Measurements from ENCODE around the gene CACNA1I. TPM values are rescaled to one million over a fixed set of nuclear protein-coding genes. Genes with fewer than 3 reads are reported as not detected.

Gene CACNA1I
- 3.9 and 4.0 TPM in 2 replicates for total RNA-seq

DNA sequence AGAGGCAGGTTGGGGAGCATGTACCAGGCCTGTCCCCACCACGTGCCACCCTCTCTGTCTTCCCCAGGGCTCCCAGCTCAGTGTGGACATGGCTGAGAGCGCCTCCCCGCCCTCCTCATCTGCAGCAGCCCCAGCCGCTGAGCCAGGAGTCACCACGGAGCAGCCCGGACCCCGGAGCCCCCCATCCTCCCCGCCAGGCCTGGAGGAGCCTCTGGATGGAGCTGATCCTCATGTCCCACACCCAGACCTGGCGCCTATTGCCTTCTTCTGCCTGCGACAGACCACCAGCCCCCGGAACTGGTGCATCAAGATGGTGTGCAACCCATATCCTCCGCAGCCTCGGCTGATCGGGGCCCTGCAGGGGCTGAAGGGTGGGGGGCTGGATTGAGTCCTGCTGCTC is at the start of gene CACNA1I:
Gene CACNA1I (plus strand): TSS at position 89 of the 400 bp plus-strand sequence. CDS start 0 bp downstream, at position 89.
- intact Hi-C loops (cut with micrococcal nuclease) = no loop called here

DNA sequence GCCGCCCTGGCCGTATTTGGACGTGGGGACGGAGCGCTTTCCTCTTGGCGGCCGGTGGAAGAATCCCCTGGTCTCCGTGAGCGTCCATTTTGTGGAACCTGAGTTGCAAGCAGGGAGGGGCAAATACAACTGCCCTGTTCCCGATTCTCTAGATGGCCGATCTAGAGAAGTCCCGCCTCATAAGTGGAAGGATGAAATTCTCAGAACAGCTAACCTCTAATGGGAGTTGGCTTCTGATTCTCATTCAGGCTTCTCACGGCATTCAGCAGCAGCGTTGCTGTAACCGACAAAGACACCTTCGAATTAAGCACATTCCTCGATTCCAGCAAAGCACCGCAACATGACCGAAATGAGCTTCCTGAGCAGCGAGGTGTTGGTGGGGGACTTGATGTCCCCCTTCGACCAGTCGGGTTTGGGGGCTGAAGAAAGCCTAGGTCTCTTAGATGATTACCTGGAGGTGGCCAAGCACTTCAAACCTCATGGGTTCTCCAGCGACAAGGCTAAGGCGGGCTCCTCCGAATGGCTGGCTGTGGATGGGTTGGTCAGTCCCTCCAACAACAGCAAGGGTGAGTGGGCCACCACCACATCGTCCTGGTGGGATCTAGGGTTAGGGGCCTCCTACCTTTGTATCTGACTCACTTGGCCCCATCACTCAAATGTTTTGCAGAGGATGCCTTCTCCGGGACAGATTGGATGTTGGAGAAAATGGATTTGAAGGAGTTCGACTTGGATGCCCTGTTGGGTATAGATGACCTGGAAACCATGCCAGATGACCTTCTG is 49.3 kb upstream of the CACNA1I start:
- intact Hi-C loops (cut with micrococcal nuclease) = loop anchor here (5.0 to 10.0 kb wide), 2 partner anchors 366 to 769 kb away; partner anchors contain the start of gene CBX7

DNA sequence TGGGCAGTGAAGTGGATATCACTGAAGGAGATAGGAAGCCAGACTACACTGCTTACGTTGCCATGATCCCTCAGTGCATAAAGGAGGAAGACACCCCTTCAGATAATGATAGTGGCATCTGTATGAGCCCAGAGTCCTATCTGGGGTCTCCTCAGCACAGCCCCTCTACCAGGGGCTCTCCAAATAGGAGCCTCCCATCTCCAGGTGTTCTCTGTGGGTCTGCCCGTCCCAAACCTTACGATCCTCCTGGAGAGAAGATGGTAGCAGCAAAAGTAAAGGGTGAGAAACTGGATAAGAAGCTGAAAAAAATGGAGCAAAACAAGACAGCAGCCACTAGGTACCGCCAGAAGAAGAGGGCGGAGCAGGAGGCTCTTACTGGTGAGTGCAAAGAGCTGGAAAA is 48.5 kb upstream of the CACNA1I start:
- intact Hi-C loops (cut with micrococcal nuclease) = loop anchor here (5.0 to 10.0 kb wide), 2 partner anchors 367 to 770 kb away; partner anchors contain the start of gene CBX7

DNA sequence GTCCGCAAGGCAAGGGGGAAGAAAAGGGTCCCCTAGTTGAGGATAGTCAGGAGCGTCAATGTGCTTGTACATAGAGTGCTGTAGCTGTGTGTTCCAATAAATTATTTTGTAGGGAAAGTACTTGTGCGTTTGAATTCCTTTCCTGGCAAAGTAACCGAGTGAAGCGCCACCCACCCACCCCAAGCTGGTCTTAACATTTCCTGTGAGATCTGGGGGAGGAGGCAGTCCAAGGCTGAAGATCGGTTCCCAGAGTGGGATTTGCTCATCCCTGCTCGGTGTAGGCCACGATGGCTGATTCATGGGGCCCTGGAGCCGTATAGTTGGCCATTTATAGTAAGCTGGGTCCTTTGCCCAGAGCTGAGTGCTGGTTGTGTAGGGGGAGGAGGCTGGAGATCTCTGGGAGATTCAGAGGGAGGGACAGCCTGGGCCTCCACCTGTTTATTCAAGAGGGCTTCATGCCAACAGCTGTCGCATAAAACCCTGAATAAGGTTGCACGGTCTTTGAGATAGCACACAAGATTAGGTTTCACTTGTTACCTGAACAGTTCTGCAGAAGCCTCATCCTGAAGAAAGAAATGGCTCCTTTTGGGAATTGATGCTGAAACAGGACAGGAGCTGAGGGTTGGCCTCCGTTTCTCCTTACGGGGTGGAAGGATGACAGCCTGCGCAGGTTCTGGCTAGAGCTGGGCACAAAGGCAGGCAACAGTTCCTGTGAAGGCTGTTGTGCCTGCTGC is 47.8 kb upstream of the CACNA1I start:
- intact Hi-C loops (cut with micrococcal nuclease) = loop anchor here (5.0 to 10.0 kb wide), 2 partner anchors 368 to 770 kb away; partner anchors contain the start of gene CBX7

DNA sequence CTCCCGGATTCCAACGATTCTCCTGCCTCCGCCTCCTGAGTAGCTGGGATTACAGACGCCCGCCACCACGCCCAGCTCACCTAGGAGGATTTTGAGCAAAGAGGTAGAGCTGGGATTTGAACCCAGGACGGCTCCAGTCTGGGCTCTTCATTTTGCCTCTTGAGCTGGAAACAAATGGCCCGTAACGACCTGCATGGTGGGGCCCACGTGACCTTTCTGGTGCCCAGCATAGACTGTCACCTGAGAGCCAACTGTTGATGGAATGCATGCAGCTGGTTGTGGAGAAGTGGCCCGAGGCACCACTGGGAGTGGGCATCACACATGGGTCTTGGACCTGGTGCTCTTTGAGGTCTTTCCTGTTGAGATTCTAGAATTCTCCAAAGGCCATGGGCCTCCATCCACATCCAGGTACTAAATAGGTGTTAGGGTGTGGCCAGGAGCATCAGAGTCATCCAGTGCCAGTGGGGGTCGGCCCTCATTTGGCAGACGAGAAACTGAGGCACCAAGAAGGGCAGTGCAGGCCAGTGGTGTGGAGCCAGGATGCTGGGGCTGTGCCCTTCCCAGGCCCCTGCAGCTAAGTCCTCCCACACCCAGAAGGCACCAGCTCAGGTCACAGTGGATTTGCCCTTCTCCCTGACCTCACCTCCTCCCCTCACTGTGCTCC is 46.3 kb upstream of the CACNA1I start:
- intact Hi-C loops (cut with micrococcal nuclease) = loop anchor here (5.0 to 10.0 kb wide), 2 partner anchors 369 to 772 kb away; partner anchors contain the start of gene CBX7

DNA sequence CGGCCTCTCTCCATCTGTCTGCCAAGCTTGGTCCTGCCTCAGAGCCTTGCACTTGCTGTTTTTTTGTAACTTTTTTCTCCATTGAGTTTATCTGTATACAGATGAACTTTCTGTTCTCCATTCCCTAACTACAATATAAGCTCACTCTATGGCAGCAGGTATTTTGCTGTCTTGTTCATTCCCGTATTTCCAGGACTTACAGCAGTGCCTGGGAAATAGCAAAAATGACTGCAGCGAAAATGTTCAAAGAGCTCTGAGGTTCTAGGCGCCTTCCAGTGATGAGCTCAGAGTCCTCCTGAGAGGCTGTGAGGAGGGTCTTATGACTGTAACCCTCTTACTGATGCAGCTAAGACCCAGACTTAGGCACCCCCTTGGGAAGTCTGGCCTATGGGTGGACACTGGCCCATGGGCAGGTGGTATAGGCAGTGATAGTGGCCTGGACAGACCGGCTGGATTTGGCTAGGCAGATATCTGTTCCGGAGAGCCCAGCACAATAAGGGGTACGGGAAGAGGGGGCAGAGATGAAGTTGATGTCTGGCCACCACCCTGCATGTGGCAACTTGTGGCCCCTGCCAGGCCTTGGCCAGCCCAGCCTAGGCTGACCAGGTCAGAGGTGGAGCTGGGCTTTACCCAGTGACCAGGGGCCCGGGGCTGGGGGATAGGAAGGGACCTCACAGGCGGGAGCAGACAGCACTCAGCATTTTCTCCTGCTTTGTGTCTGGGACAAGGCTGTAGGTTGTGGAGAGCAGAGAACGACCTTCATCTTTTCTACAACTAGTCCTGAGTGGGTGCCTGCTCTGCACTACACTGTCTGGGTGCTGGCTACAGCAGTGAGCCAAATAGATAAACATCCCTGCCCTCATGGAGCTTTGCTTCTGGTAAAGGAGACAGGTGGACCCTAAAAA is 45.5 kb upstream of the CACNA1I start:
- intact Hi-C loops (cut with micrococcal nuclease) = loop anchor here (5.0 to 10.0 kb wide), 2 partner anchors 370 to 773 kb away; partner anchors contain the start of gene CBX7

DNA sequence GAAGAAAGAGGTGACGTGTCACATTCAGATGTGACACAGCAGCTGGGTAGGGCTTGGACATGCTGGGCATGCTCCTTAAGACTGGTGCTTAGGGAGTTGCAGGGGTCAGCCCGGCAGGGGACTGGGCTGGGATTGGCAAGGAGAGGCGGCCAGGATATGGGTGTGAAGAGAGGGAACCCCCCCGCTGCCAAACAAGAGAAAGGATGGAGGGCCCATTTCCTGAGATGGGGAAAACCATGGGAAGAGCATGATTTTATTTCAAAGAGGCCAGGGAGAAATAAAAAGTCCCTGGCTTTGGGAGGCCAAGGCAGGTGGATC is 44.9 kb upstream of the CACNA1I start:
- intact Hi-C loops (cut with micrococcal nuclease) = loop anchor here (10.0 kb wide), 1 partner anchor 371 kb away; the partner anchor contains the start of gene CBX7

DNA sequence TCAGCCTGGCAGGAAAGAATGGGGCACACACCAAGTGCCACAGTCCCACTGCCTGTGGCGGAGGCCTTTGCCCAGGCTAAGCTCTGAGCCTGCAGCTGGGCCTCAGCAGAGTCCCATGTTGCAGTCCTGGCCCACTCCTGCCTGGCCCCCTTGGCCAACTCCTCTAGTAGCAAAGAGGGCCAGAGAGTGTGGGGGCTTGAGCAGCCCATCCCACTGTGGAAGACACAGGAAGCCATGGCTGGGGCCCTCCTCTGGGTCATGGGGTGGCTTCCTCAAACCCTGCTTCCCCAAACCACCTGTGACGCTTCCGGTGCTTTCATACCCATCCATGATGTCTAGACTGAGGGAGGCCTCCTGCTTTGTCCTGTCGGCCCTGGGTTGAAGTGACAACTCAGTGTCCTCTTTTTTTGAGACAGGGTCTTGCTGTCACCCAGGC is 43.8 kb upstream of the CACNA1I start:
- intact Hi-C loops (cut with micrococcal nuclease) = loop anchor here (10.0 kb wide), 1 partner anchor 372 kb away; the partner anchor contains the start of gene CBX7

DNA sequence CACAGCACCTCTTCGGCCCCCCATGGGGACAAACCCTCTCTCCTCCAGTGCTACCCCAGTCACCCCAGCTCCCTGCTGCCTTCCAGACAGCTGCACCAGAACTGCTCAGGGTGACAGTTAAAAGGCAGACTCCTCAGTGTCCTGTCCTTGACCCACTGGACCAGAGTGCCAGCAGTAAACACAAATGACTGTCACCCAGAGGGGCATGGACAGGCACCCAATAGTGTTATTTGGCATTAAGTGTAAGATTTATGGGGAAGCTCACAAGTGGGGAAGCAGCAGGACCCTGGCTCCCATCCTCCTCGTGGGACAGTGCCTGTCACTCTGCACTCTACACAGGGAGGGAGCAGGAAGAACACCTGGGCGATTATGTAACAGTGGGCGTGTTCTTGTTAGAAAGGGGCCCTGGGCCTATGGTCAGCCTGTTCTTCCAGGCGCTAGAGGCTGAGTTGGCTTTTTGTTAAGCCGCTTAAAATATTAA is 43.0 kb upstream of the CACNA1I start:
- intact Hi-C loops (cut with micrococcal nuclease) = loop anchor here (10.0 kb wide), 1 partner anchor 373 kb away; the partner anchor contains the start of gene CBX7

DNA sequence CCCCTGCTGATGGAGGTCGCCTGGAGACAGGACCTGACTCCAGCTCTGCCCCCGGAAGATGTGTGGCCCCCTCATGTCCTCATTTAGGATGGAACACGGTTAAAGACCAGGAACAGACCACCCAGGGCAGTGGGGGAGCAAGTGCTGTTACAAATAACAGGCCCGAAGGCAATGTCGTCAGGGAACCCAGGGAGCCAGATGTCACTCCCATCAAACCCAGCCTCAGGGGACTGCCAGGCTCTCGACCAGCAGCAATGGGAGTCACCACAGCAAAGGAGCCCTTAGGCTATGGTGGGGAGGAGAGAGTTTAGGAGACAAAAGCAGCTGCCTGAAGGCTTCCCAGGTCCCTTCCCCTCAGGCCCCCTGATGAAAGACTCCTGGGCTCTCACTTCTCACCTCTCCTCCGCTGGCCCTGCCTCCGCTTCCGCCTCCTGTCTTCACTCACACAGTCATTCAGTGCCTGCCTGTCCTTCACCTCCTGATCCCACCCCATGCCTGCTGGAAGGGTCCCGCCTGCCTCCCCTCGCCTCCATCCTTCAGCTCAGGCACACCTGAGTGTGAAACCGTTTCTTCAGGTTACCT is 42.4 kb upstream of the CACNA1I start:
- intact Hi-C loops (cut with micrococcal nuclease) = loop anchor here (10.0 kb wide), 1 partner anchor 373 kb away; the partner anchor contains the start of gene CBX7

DNA sequence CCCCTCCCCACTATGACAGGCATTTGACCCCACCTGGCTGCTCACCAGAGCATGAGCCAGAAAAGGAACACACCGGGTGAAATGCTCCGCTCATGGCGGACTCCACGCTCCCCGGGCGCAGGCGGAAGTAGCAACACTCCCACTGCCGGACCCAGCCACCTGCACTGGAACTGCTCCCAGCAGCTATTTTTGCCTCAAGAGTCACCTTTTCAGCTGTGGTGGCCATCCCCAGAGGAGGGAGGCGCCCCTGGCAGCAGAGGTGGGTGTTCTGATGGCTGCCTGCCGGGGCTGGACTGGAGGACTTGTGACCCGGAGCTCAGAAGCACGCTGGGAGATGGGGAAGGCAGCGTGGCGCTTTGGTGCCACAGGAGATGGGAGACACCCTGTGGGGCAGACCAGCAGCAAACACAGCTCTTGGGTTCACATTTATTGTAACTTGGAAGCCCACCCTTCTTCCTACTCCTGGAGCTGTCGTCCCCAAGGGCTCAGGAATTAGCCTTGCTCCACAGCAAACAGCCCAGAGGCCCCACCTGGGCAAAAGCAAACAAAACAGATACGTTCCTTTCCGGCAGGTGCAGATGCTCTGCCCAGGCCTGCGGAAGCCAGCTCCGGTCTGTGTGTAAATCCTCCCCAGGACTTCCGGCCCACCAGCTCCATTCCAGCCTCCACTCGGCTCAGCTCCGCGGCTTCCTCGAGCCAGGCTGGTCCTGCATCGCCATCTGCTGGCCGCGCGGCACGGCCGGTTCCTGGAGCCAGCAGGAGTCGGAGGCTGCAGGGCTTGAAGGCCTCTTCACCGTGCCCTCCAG is 41.7 kb upstream of the CACNA1I start:
- intact Hi-C loops (cut with micrococcal nuclease) = loop anchor here (1.0 to 10.0 kb wide), 2 partner anchors 36 to 374 kb away; partner anchors contain the start of gene CBX7

DNA sequence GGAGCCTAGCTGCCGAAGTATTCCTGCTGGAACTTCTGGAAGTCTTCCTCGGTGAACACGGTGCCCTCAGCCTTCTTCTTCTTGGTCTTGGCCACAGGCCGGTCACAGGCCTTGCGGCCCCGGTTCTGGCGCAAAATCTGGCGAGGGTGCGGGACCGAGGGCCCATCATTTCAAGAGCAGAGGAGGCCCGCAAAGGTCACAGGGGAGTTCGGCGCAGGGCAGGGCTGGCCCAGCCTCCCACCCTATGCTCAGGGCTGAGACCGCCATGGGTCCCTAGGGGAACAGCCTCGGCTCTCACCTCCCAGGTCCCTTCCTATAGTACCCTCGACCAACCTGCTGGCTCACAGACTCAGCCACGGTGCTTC is 41.1 kb upstream of the CACNA1I start:
- intact Hi-C loops (cut with micrococcal nuclease) = loop anchor here (1.0 to 10.0 kb wide), 2 partner anchors 36 to 375 kb away; partner anchors contain the start of gene CBX7

DNA sequence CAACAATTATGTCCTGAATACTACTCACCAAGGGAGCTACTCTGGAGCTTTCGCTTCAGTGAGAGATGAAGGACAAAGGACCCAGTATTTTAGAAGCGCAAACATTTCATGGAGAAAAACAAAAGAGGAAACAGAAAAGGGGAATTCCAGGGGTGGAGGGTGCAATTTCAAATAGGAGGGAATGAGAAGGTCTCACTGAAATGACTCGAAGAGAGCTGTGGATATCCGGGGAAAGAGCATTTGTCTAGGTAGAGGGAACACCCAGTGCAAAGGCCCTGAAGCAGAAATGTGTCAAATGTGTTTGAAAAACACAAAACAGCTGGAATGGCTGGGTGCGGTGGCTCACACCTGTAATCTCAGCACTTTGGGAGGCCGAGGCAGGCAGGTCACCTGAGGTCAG is 40.4 kb upstream of the CACNA1I start:
- intact Hi-C loops (cut with micrococcal nuclease) = loop anchor here (5.0 to 10.0 kb wide), 3 partner anchors 375 to 647 kb away; partner anchors contain the start of genes GRAP2 and TNRC6B

DNA sequence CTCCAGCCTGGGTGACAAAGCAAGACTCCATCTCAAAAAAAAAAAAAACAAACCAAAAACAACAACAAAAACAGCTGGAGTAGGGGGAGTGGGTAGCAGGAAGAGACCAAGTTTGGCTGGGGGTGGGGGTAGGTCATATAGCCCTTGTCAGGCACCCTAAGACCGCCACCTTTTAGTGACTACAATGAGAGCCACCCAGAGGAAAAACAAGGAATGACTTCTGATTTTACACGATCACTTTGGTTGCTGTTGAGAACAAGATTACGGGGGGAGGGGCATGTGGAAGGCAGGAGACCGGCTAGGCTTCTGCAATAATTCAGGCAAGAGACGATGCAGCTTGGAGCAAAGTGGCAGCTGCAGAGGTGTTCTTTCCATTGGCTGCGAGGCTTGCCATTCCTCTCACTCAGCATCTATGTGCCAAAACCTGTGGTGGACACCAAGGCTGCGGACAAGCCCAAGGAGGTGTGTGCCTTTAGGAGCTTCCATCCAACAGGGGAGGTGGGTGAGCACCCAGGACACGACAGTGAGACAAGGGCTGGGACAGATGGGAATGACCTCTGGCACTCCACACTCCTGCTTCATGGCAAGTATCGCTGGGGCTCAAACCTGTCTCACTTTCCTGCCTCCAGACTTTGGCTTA is 39.7 kb upstream of the CACNA1I start:
- intact Hi-C loops (cut with micrococcal nuclease) = loop anchor here (5.0 to 10.0 kb wide), 3 partner anchors 374 to 646 kb away; partner anchors contain the start of genes GRAP2 and TNRC6B

DNA sequence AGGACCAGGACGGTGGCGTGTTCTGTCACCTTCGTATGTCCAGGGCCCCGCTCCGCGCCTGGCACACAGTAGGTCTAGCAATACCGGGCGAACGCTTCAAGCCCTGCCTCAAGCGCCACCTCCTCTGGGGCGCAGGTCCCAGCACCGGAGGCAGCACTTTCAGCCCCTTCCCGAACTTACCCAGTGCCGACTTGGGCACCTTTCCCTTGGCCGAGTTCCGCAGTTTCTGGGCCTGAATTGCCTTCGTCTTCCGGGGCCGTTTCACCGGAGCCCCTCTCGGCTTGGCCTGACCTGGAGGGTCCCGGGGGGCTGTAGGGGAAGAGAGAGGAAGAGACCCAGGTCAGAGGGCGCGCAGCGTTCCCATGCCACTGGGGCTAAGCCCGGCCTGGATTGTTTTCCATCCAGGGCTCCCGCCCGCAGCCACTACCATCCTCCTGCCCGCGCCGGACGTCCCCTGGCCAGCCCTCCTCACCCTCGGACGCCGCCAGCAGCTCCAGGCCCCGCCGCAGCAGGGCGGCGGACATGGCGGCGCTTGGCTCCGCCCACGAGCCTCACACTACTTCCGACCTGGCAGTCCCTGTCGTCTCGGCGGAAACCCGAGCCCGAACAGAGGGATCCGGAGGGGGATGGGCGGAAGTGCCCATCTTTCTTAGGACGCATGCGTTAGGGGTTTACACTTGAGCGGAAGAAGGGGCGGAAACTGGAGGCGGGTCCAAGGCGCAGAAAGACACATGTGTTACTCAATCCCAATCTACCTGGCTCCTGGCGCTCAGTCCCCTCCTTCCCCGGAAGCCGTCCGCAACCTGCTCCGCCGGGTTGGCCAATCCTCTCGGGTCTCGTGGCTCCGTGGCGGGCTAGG is 38.1 kb upstream of the CACNA1I start, which contains the start of gene RPS19BP1:
Gene RPS19BP1 (minus strand): TSS at position 534 of the 859 bp plus-strand sequence. CDS start 10 bp downstream, at position 524.
- intact Hi-C loops (cut with micrococcal nuclease) = loop anchor here (1.0 to 10.0 kb wide), 8 partner anchors 12 to 814 kb away; partner anchors contain the start of genes ADSL, ATF4, GRAP2 and MIEF1

DNA sequence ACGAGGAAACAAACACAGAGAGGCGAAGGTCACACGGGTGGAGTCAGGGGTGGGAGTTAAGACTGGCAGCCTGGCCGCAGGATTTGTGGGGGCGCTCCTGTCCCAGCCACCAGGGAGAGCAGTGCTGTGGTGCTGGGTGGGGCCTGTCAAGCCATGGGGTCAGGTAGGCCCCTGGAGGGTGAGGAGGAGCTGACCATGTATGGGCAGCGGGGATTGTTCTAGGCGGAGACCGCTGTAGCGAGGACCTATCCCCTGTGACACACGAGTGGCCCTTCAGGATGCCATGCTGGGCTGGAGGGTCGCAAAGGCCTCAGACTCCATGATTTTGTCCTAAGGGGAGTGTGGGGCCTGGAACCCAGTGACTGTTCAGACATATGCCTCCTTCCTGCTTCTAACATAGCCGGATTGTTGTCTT is 36.5 kb upstream of the CACNA1I start:
- intact Hi-C loops (cut with micrococcal nuclease) = loop anchor here (2.0 to 10.0 kb wide), 4 partner anchors 371 to 643 kb away; partner anchors contain the start of genes GRAP2 and TNRC6B
